Central memory CD8-positive, alpha-beta T cell (primary cell): Measurements from ENCODE around the gene KAZN.

ENCODE experiments used
- ATAC-seq: fragments of 150-1000 bp; cut with Tn5 transposase; replicated peaks from 2 replicates; pipeline ENCODE4 v1.10.0; 2022; ENCODE audit warnings: mild to moderate bottlenecking, moderate FRiP score, moderate number of reproducible peaks; ENCODE audit not compliant: poor library complexity, severe bottlenecking; ENCODE audit errors: extremely low read depth
- DNase-seq, 2 donors: peaks; one replicate each; pipeline ENCODE4 v3.0.0; 2021; ENCODE audit warnings: low spot score in 2 of 2
- H3K27ac Mint-ChIP-seq: one replicate; pipeline ENCODE4 v1.8.0; 2022; ENCODE audit warnings: low read depth, mild to moderate bottlenecking, moderate library complexity, mixed read lengths
- H3K27me3 Mint-ChIP-seq: one replicate; pipeline ENCODE4 v1.8.0; 2022; ENCODE audit warnings: mixed read lengths
- H3K36me3 Mint-ChIP-seq: one replicate; pipeline ENCODE4 v1.8.0; 2022; ENCODE audit warnings: mild to moderate bottlenecking, moderate library complexity, mixed read lengths; ENCODE audit not compliant: insufficient read depth
- H3K4me1 Mint-ChIP-seq: one replicate; pipeline ENCODE4 v1.8.0; 2022; ENCODE audit warnings: mixed read lengths
- H3K4me3 Mint-ChIP-seq: one replicate; pipeline ENCODE4 v1.8.0; 2022; ENCODE audit warnings: mild to moderate bottlenecking, moderate library complexity, mixed read lengths
- H3K9me3 Mint-ChIP-seq: one replicate; pipeline ENCODE4 v1.8.0; 2022; ENCODE audit warnings: mixed read lengths

Gene KAZN

GRCh38 chr1:15055736-15056415 is 457.4 kb downstream of the KAZN start:
- H3K9me3 Mint-ChIP-seq: peaks cover 9% of the 10 kb centered on the region
- no peak for ATAC-seq
- no peak for DNase-seq
- no peaks in the 10 kb centered on the region for H3K4me1 Mint-ChIP-seq
- H3K4me3 Mint-ChIP-seq: no peak overlapping the region
- peaks cover 29% of the 10 kb centered on the region for H3K27me3 Mint-ChIP-seq
- H3K27ac Mint-ChIP-seq: no peak overlapping the region
- H3K36me3 Mint-ChIP-seq: no peaks in the 10 kb centered on the region

GRCh38 chr1:15056515-15057285 is 458.2 kb downstream of the KAZN start:
- ATAC-seq (no peak), DNase-seq (no peak)
- Mint-ChIP-seq H3K36me3 (no peaks in the 10 kb centered on the region), H3K4me1 (no peaks in the 10 kb centered on the region), H3K9me3 (peaks cover 8% of the 10 kb centered on the region), H3K27me3 (peaks cover 29% of the 10 kb centered on the region), H3K27ac (no peak overlapping the region), H3K4me3 (no peak overlapping the region)

- peaks cover 29% of the 10 kb centered on the region for H3K27me3 Mint-ChIP-seq
- no peak overlapping the region for H3K27ac Mint-ChIP-seq
- DNase-seq: no peak
- no peaks in the 10 kb centered on the region for H3K36me3 Mint-ChIP-seq
- ATAC-seq: no peak
- no peaks in the 10 kb centered on the region for H3K9me3 Mint-ChIP-seq
- no peaks in the 10 kb centered on the region for H3K4me1 Mint-ChIP-seq
- H3K4me3 Mint-ChIP-seq: no peak overlapping the region
Measured at GRCh38 chr1:15057834-15058233, 459.3 kb downstream of the KAZN start.

GRCh38 chr1:15058261-15058660 is 459.8 kb downstream of the KAZN start:
- Mint-ChIP-seq H3K27me3 (peaks cover 29% of the 10 kb centered on the region), H3K4me3 (no peak overlapping the region), H3K9me3 (no peaks in the 10 kb centered on the region), H3K36me3 (no peaks in the 10 kb centered on the region), H3K27ac (no peak overlapping the region), H3K4me1 (no peaks in the 10 kb centered on the region)
- ATAC-seq (no peak), DNase-seq (no peak)

GRCh38 chr1:15060104-15060503 is 461.6 kb downstream of the KAZN start:
- Mint-ChIP-seq H3K36me3 (no peaks in the 10 kb centered on the region), H3K4me3 (no peak overlapping the region), H3K27me3 (peaks cover 29% of the 10 kb centered on the region), H3K4me1 (no peaks in the 10 kb centered on the region), H3K27ac (no peak overlapping the region), H3K9me3 (no peaks in the 10 kb centered on the region)
- ATAC-seq: no peak
- DNase-seq: no peak

- H3K9me3 Mint-ChIP-seq: no peaks in the 10 kb centered on the region
- H3K27ac Mint-ChIP-seq: no peak overlapping the region
- H3K4me1 Mint-ChIP-seq: peaks cover 17% of the 10 kb centered on the region
- H3K4me3 Mint-ChIP-seq: no peak overlapping the region
- H3K36me3 Mint-ChIP-seq: peaks cover 3% of the 10 kb centered on the region
- DNase-seq (no peak), ATAC-seq (no peak)
- peaks cover 19% of the 10 kb centered on the region for H3K27me3 Mint-ChIP-seq
Measured at GRCh38 chr1:15062479-15063099, 464.1 kb downstream of the KAZN start.

GRCh38 chr1:15063346-15063745 is 464.9 kb downstream of the KAZN start:
- ATAC-seq (no peak), DNase-seq (no peak)
- Mint-ChIP-seq H3K4me1 (peaks cover 17% of the 10 kb centered on the region), H3K9me3 (no peaks in the 10 kb centered on the region), H3K36me3 (peaks cover 3% of the 10 kb centered on the region), H3K27me3 (peaks cover 11% of the 10 kb centered on the region), H3K4me3 (no peak overlapping the region), H3K27ac (no peak overlapping the region)

GRCh38 chr1:15063783-15064182 is 465.3 kb downstream of the KAZN start:
- ATAC-seq: no peak
- Mint-ChIP-seq H3K4me3 (no peak overlapping the region), H3K27ac (no peak overlapping the region)

GRCh38 chr1:15064217-15064929 is 465.9 kb downstream of the KAZN start:
- DNase-seq: no peak
- peaks cover 1% of the 10 kb centered on the region for H3K27me3 Mint-ChIP-seq
- no peaks in the 10 kb centered on the region for H3K9me3 Mint-ChIP-seq
- peaks cover 17% of the 10 kb centered on the region for H3K4me1 Mint-ChIP-seq
- H3K36me3 Mint-ChIP-seq: peaks cover 3% of the 10 kb centered on the region
- no peak for ATAC-seq
- no peak overlapping the region for H3K4me3 Mint-ChIP-seq
- H3K27ac Mint-ChIP-seq: no peak overlapping the region

More at GRCh38 chr1:15063783-15064182, 465.3 kb downstream of the KAZN start:
- Mint-ChIP-seq H3K4me1 (peaks cover 17% of the 10 kb centered on the region), H3K27me3 (peaks cover 7% of the 10 kb centered on the region), H3K36me3 (peaks cover 3% of the 10 kb centered on the region), H3K9me3 (no peaks in the 10 kb centered on the region)
- no peak for DNase-seq

GRCh38 chr1:15065291-15065690 is 466.8 kb downstream of the KAZN start:
- H3K4me1 Mint-ChIP-seq: peaks cover 17% of the 10 kb centered on the region
- ATAC-seq: no peak

GRCh38 chr1:15065736-15066135 is 467.3 kb downstream of the KAZN start:
- Mint-ChIP-seq H3K27me3 (no peaks in the 10 kb centered on the region), H3K36me3 (peaks cover 3% of the 10 kb centered on the region), H3K9me3 (no peaks in the 10 kb centered on the region), H3K4me3 (no peak overlapping the region), H3K4me1 (peaks cover 17% of the 10 kb centered on the region), H3K27ac (no peak overlapping the region)
- DNase-seq: peak in 1 of 2 donors; percentile 16
- ATAC-seq: peak; percentile 71

More at GRCh38 chr1:15065291-15065690, 466.8 kb downstream of the KAZN start:
- Mint-ChIP-seq H3K27ac (no peak overlapping the region), H3K9me3 (no peaks in the 10 kb centered on the region), H3K27me3 (no peaks in the 10 kb centered on the region), H3K36me3 (peaks cover 3% of the 10 kb centered on the region), H3K4me3 (no peak overlapping the region)
- DNase-seq: no peak

GRCh38 chr1:15066191-15066590 is 467.7 kb downstream of the KAZN start:
- peak overlapping the region; percentile 26 for H3K4me3 Mint-ChIP-seq
- DNase-seq: peak in 1 of 2 donors; percentile 19
- ATAC-seq: peak; percentile 85
- no peaks in the 10 kb centered on the region for H3K9me3 Mint-ChIP-seq
- peak overlapping the region; percentile 64 for H3K27ac Mint-ChIP-seq
- peaks cover 17% of the 10 kb centered on the region for H3K4me1 Mint-ChIP-seq
- H3K27me3 Mint-ChIP-seq: no peaks in the 10 kb centered on the region
- peaks cover 3% of the 10 kb centered on the region for H3K36me3 Mint-ChIP-seq
